ENCODE results near the gene RERE. TPM values are rescaled to one million over a fixed set of nuclear protein-coding genes. Genes with fewer than 3 reads are reported as not detected.

Gene RERE
- total RNA-seq, 1 experiment from 2014 or later: 73.4 TPM

- no peak for TF ChIP-seq CTCF (conservative IDR thresholded peaks at IDR 0.05)
- TF ChIP-seq EZH2 (IDR thresholded peaks at IDR 0.05; ENCODE audit: low read depth): no peak
- no peaks in the 10 kb centered on the region for H3K79me2 ChIP-seq (ENCODE audit: low read depth)
- intact Hi-C loops (cut with micrococcal nuclease; ENCODE audit: unreplicated experiment): loop anchor here (1.0 kb wide), 1 partner anchor 315 kb away; no protein-coding TSS in a partner anchor
- POLR2A ChIA-PET (ENCODE audit: unreplicated experiment): interaction anchor here (0.5 to 0.7 kb wide), 5 partner anchors 28 to 517 kb away, joined by 3 to 6 read pairs (median 3); no protein-coding TSS in a partner anchor
- CTCF ChIA-PET: interaction anchor here (0.6 to 1.0 kb wide), 5 partner anchors 210 to 674 kb away, joined by 3 to 5 read pairs (median 4); no protein-coding TSS in a partner anchor
- H2AFZ ChIP-seq: peak overlapping the region; percentile 86
- peak; percentile 76 to 79 for DNase-seq
- peaks cover 17% of the 10 kb centered on the region for H3K4me1 ChIP-seq (replicated peaks; ENCODE audit: insufficient read depth)
- H3K27ac ChIP-seq: peak overlapping the region; percentile 89
- H3F3A ChIP-seq (ENCODE audit: insufficient read depth, low read depth): peaks cover 8% of the 10 kb centered on the region; the same call in 1 of the 2 replicates
- no TSS peak for BruUV-seq (replicated peaks)
- no peaks in the 10 kb centered on the region for H3K9me2 ChIP-seq (ENCODE audit: insufficient read depth)
- H3K9me3 ChIP-seq (ENCODE audit: insufficient read depth, low read depth): no peaks in the 10 kb centered on the region
- H3K4me2 ChIP-seq: peak overlapping the region; percentile 83
- no peaks in the 10 kb centered on the region for H3K36me3 ChIP-seq (ENCODE audit: low read depth)
- no peaks in the 10 kb centered on the region for H3K27me3 ChIP-seq (ENCODE audit: insufficient read depth, low read depth)
- peak overlapping the region; percentile 45; the same call in 1 of the 2 replicates for H3K4me3 ChIP-seq
- H4K20me1 ChIP-seq (ENCODE audit: insufficient read depth): no peaks in the 10 kb centered on the region
These were observed 473.9 kb downstream of the RERE start for GRCh38 chr1:8343464-8344001.

- H3K27me3 ChIP-seq (ENCODE audit: insufficient read depth, low read depth): no peaks in the 10 kb centered on the region
- no peaks in the 10 kb centered on the region for H4K20me1 ChIP-seq (ENCODE audit: insufficient read depth)
- peak overlapping the region; percentile 83 for H3K4me2 ChIP-seq
- peak overlapping the region; percentile 89 for H3K27ac ChIP-seq
- H3K4me1 ChIP-seq (replicated peaks; ENCODE audit: insufficient read depth): peaks cover 17% of the 10 kb centered on the region
- H2AFZ ChIP-seq: peak overlapping the region; percentile 86
- H3K9me2 ChIP-seq (ENCODE audit: insufficient read depth): no peaks in the 10 kb centered on the region
- H3K4me3 ChIP-seq: no peak overlapping the region; the same call in 1 of the 2 replicates
- no peaks in the 10 kb centered on the region for H3K36me3 ChIP-seq (ENCODE audit: low read depth)
- H3K9me3 ChIP-seq (ENCODE audit: insufficient read depth, low read depth): no peaks in the 10 kb centered on the region
- peaks cover 8% of the 10 kb centered on the region; the same call in 1 of the 2 replicates for H3F3A ChIP-seq (ENCODE audit: insufficient read depth, low read depth)
- no peak for DNase-seq
- intact Hi-C loops (cut with micrococcal nuclease; ENCODE audit: unreplicated experiment): loop anchor here (1.0 kb wide), 1 partner anchor 315 kb away; no protein-coding TSS in a partner anchor
- no peaks in the 10 kb centered on the region for H3K79me2 ChIP-seq (ENCODE audit: low read depth)
- no peak for TF ChIP-seq EZH2 (IDR thresholded peaks at IDR 0.05; ENCODE audit: low read depth)
- TF ChIP-seq CTCF (conservative IDR thresholded peaks at IDR 0.05): no peak
- BruUV-seq (replicated peaks): TSS peak; percentile 37
- CTCF ChIA-PET: interaction anchor here (0.6 to 0.8 kb wide), 4 partner anchors 210 to 674 kb away, joined by 3 to 4 read pairs (median 4); no protein-coding TSS in a partner anchor
- POLR2A ChIA-PET (ENCODE audit: unreplicated experiment): interaction anchor here (0.5 to 0.7 kb wide), 5 partner anchors 27 to 518 kb away, joined by 3 to 6 read pairs (median 3); no protein-coding TSS in a partner anchor
These were observed 474.4 kb downstream of the RERE start for GRCh38 chr1:8343044-8343443.

- ChIA-PET CTCF (interaction anchor here (0.6 kb wide), 1 partner anchor 1608 kb away, joined by 3 read pairs; no protein-coding TSS in a partner anchor), POLR2A (ENCODE audit: unreplicated experiment) (no interaction called here)
- H3K27me3 ChIP-seq (ENCODE audit: insufficient read depth, low read depth): no peaks in the 10 kb centered on the region
- H3K4me2 ChIP-seq: no peak overlapping the region
- no peak overlapping the region for H3K27ac ChIP-seq
- no peak overlapping the region for H3K4me3 ChIP-seq
- H3K79me2 ChIP-seq (ENCODE audit: low read depth): no peaks in the 10 kb centered on the region
- no TSS peak for BruUV-seq (replicated peaks)
- intact Hi-C loops (cut with micrococcal nuclease; ENCODE audit: unreplicated experiment): no loop called here
- no peak overlapping the region for H2AFZ ChIP-seq
- no peak for DNase-seq
- TF ChIP-seq EZH2 (IDR thresholded peaks at IDR 0.05; ENCODE audit: low read depth) (no peak), CTCF (conservative IDR thresholded peaks at IDR 0.05) (no peak)
- H4K20me1 ChIP-seq (ENCODE audit: insufficient read depth): no peaks in the 10 kb centered on the region
- peaks cover 8% of the 10 kb centered on the region; the same call in 1 of the 2 replicates for H3F3A ChIP-seq (ENCODE audit: insufficient read depth, low read depth)
- H3K36me3 ChIP-seq (ENCODE audit: low read depth): no peaks in the 10 kb centered on the region
- peaks cover 17% of the 10 kb centered on the region for H3K4me1 ChIP-seq (replicated peaks; ENCODE audit: insufficient read depth)
- no peaks in the 10 kb centered on the region for H3K9me2 ChIP-seq (ENCODE audit: insufficient read depth)
- H3K9me3 ChIP-seq (ENCODE audit: insufficient read depth, low read depth): no peaks in the 10 kb centered on the region
These were observed 475.1 kb downstream of the RERE start for GRCh38 chr1:8342325-8342724.

Data from PC-9 (cell line).